Stimulated activated CD8-positive, alpha-beta memory T cell treated with anti-CD3 and anti-CD28 coated beads, Interleukin-15, amount 100 ng/mL, for 4 hours (primary cell): ENCODE results near the gene COL4A6.

ENCODE experiments used
- DNase-seq, 2 donors: peaks; one replicate each; pipeline ENCODE4 v3.0.0-alpha.2; 2020; ENCODE audit warnings: low read depth in 2 of 2

Gene COL4A6

GRCh38 chrX:108331126-108331909 is 106.9 kb downstream of the COL4A6 start:
- DNase-seq, result no peak

- no peak for DNase-seq
Measured at GRCh38 chrX:108323751-108324150, 114.5 kb downstream of the COL4A6 start.

- DNase-seq, result no peak
Measured at GRCh38 chrX:108322234-108322633, 116.0 kb downstream of the COL4A6 start.

GRCh38 chrX:108316456-108316855 is 121.8 kb downstream of the COL4A6 start:
- no peak for DNase-seq

GRCh38 chrX:108313669-108314068 is 124.6 kb downstream of the COL4A6 start:
- DNase-seq, result no peak

GRCh38 chrX:108312957-108313356 is 125.3 kb downstream of the COL4A6 start:
- no peak for DNase-seq

GRCh38 chrX:108312011-108312410 is 126.2 kb downstream of the COL4A6 start:
- no peak for DNase-seq

GRCh38 chrX:108310506-108310905 is 127.7 kb downstream of the COL4A6 start:
- no peak for DNase-seq

GRCh38 chrX:108309144-108309543 is 129.1 kb downstream of the COL4A6 start:
- DNase-seq, result no peak

- DNase-seq, result no peak
Measured at GRCh38 chrX:108307132-108308085, 130.8 kb downstream of the COL4A6 start.

- no peak for DNase-seq
Measured at GRCh38 chrX:108306086-108306485, 132.1 kb downstream of the COL4A6 start.

- DNase-seq, result no peak
Measured at GRCh38 chrX:108304757-108305156, 133.5 kb downstream of the COL4A6 start.

- no peak for DNase-seq
Measured at GRCh38 chrX:108304210-108304609, 134.0 kb downstream of the COL4A6 start.

- no peak for DNase-seq
Measured at GRCh38 chrX:108303682-108304081, 134.5 kb downstream of the COL4A6 start.

GRCh38 chrX:108299704-108300103 is 138.5 kb downstream of the COL4A6 start:
- no peak for DNase-seq

GRCh38 chrX:108299101-108299591 is 139.1 kb downstream of the COL4A6 start:
- no peak for DNase-seq

GRCh38 chrX:108298165-108298602 is 140.0 kb downstream of the COL4A6 start:
- DNase-seq, result no peak

- DNase-seq, result no peak
Measured at GRCh38 chrX:108297290-108297689, 140.9 kb downstream of the COL4A6 start.

- no peak for DNase-seq
Measured at GRCh38 chrX:108292053-108292452, 146.2 kb downstream of the COL4A6 start.

GRCh38 chrX:108285918-108286317 is 152.3 kb downstream of the COL4A6 start:
- DNase-seq, result no peak

GRCh38 chrX:108285356-108285755 is 152.9 kb downstream of the COL4A6 start:
- no peak for DNase-seq

GRCh38 chrX:108275732-108276131 is 162.5 kb downstream of the COL4A6 start:
- DNase-seq, result no peak
